ENCODE measurements around the gene ERO1A.

Gene ERO1A

DNA sequence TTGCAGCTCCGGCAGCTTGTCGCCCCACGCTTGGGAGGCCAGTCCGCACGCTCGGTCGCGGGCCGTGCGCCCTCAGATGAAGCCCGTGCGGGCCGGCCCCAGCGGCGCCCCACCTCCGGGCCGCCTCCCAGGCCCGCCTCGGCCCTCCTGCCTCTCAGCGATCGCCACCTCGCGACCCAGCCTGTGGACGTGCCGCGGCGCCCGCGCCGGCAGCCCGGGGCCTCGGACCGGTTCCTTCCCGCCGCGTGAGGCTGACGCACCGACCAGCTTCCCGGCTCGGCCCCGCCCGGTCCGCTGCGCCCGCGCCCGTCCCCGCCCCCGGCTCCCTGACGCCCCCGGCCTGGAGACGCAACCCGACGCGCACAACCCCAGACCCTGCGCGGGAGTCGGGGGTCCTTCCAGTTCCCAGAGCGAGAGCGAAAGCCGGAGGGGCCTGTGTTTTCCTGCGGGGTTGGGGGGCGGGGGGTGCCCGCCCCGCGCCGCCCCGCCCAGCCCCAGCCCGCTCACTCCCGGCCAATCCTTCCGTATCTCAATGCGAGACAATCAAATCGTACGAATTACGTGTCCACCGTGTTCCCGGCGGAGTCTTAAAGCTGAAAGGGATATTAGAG, at the start of gene ERO1A:
ERO1A (minus strand) TSS at position 78 of the 611 bp plus-strand sequence; CDS start at position 1, 77 bp downstream.
- Histone ChIP-seq H3K4me1 (ENCODE audit: control insufficient read depth in 1 of 2, insufficient read depth in 1 of 2, low read depth in 1 of 2, low read length in 1 of 2) (peaks cover 53 to 57% of the 10 kb centered on the region in 2 experiments), H3K9me3 (no peaks in the 10 kb centered on the region), H3K27ac (peak within 1 kb of the TSS; percentile 98), H3K27me3 (no peaks in the 10 kb centered on the region), H3K4me3 (ENCODE audit: low read depth in 1 of 2, low read length in 1 of 2) (peak within 1 kb of the TSS; percentile 73 to 95), H3K36me3 (no peaks in the 10 kb centered on the region)
- TF ChIP-seq, protein P1, sequence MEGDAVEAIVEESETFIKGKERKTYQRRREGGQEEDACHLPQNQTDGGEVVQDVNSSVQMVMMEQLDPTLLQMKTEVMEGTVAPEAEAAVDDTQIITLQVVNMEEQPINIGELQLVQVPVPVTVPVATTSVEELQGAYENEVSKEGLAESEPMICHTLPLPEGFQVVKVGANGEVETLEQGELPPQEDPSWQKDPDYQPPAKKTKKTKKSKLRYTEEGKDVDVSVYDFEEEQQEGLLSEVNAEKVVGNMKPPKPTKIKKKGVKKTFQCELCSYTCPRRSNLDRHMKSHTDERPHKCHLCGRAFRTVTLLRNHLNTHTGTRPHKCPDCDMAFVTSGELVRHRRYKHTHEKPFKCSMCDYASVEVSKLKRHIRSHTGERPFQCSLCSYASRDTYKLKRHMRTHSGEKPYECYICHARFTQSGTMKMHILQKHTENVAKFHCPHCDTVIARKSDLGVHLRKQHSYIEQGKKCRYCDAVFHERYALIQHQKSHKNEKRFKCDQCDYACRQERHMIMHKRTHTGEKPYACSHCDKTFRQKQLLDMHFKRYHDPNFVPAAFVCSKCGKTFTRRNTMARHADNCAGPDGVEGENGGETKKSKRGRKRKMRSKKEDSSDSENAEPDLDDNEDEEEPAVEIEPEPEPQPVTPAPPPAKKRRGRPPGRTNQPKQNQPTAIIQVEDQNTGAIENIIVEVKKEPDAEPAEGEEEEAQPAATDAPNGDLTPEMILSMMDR (IDR thresholded peaks at IDR 0.05): peak; percentile 32

DNA sequence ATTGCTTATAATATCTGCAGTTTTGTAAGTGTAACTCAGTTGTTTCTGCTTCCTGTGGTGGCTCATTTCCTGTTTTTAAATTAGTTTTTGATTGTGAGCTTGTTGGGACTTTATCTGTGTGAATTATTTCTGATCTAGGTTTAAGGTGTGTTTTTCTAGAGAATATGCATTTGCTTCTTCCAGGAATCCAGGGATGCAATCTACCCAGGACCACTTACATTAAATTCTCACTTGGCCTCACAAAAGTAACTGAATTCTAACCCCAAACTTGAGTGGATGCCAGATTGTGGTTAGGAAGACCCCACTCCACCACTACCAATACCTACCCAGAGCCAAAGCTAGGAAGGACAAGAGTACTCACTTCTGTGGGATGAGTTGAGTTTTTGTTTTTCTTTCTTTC, 46.5 kb upstream of the ERO1A start:
- H3K36me3 ChIP-seq: peaks cover 12% of the 10 kb centered on the region
- no peaks in the 10 kb centered on the region for H3K9me3 ChIP-seq
- H3K27me3 ChIP-seq: no peaks in the 10 kb centered on the region
- peak overlapping the region; percentile 74 for H3K27ac ChIP-seq
- TF ChIP-seq, protein P1 (IDR thresholded peaks at IDR 0.05): no peak
- H3K4me3 ChIP-seq (ENCODE audit: low read depth in 1 of 2, low read length in 1 of 2): no peak overlapping the region
- H3K4me1 ChIP-seq (ENCODE audit: control insufficient read depth in 1 of 2, insufficient read depth in 1 of 2, low read depth in 1 of 2, low read length in 1 of 2): peaks cover 11 to 16% of the 10 kb centered on the region in 2 experiments

GRCh38 chr14:52740751-52741150, 45.4 kb upstream of the ERO1A start:
- no peak overlapping the region for H3K4me3 ChIP-seq (ENCODE audit: low read depth in 1 of 2, low read length in 1 of 2)
- no peaks in the 10 kb centered on the region for H3K9me3 ChIP-seq
- TF ChIP-seq, protein P1 (IDR thresholded peaks at IDR 0.05): no peak
- peaks cover 15 to 23% of the 10 kb centered on the region in 2 experiments for H3K4me1 ChIP-seq (ENCODE audit: control insufficient read depth in 1 of 2, insufficient read depth in 1 of 2, low read depth in 1 of 2, low read length in 1 of 2)
- H3K27ac ChIP-seq: no peak overlapping the region
- no peaks in the 10 kb centered on the region for H3K27me3 ChIP-seq
- H3K36me3 ChIP-seq: peaks cover 7% of the 10 kb centered on the region

- Histone ChIP-seq H3K9me3 (no peaks in the 10 kb centered on the region), H3K27me3 (no peaks in the 10 kb centered on the region), H3K27ac (no peak overlapping the region), H3K4me3 (ENCODE audit: low read depth in 1 of 2, low read length in 1 of 2) (no peak overlapping the region), H3K4me1 (ENCODE audit: control insufficient read depth in 1 of 2, insufficient read depth in 1 of 2, low read depth in 1 of 2, low read length in 1 of 2) (peaks cover 23 to 43% of the 10 kb centered on the region in 2 experiments), H3K36me3 (no peaks in the 10 kb centered on the region)
- TF ChIP-seq, protein P1 (IDR thresholded peaks at IDR 0.05): no peak
These were observed 43.1 kb upstream of the ERO1A start for GRCh38 chr14:52738409-52738808.

GRCh38 chr14:52735921-52736489, 40.6 kb upstream of the ERO1A start:
- Histone ChIP-seq H3K9me3 (no peaks in the 10 kb centered on the region), H3K27ac (peak overlapping the region; percentile 14), H3K27me3 (no peaks in the 10 kb centered on the region), H3K4me3 (ENCODE audit: low read depth in 1 of 2, low read length in 1 of 2) (no peak overlapping the region), H3K36me3 (no peaks in the 10 kb centered on the region), H3K4me1 (ENCODE audit: control insufficient read depth in 1 of 2, insufficient read depth in 1 of 2, low read depth in 1 of 2, low read length in 1 of 2) (peaks cover 13 to 28% of the 10 kb centered on the region in 2 experiments)
- TF ChIP-seq, protein P1 (IDR thresholded peaks at IDR 0.05): no peak

Data from neutrophil (primary cell).